HL-60 (cell line): ENCODE data around the gene CHD1.

Source experiments
- DNase-seq, 2 experiments: peaks; one replicate each; pipeline ENCODE4 v3.0.0-alpha.2; 2010 to 2020; ENCODE audit warnings: low read depth in 1 of 2, low spot score in 1 of 2
- H3K27ac ChIP-seq: fragments of 250-450 bp; sonication (Bioruptor Pico); replicated peaks from 2 replicates; pipeline ENCODE4 v1.5.1; 2020; ENCODE audit warnings: mild to moderate bottlenecking, moderate library complexity
- H3K27me3 ChIP-seq: fragments of 250-450 bp; sonication (Bioruptor Pico); 2 replicates; pipeline ENCODE4 v1.5.1; 2021; ENCODE audit warnings: mild to moderate bottlenecking, moderate library complexity; ENCODE audit not compliant: insufficient read depth, poor library complexity, severe bottlenecking
- H3K4me3 ChIP-seq: replicated peaks from 2 replicates; pipeline ENCODE4 v1.5.1; 2011; ENCODE audit warnings: mild to moderate bottlenecking, control low read depth, low read length; ENCODE audit not compliant: insufficient read depth
- GABPA ChIP-seq: IDR thresholded peaks from 2 replicates; pipeline ENCODE4 v1.6.1; 2012; ENCODE audit warnings: low read depth
- POLR2AphosphoS5 ChIP-seq: IDR thresholded peaks from 2 replicates; pipeline ENCODE4 v1.6.1; 2012; ENCODE audit warnings: low read depth
- SPI1 ChIP-seq: IDR thresholded peaks from 2 replicates; pipeline ENCODE4 v1.6.1; 2012; ENCODE audit warnings: low read depth, mild to moderate bottlenecking, borderline replicate concordance
- TF ChIP-seq, protein P1 (sequence below): IDR thresholded peaks from 2 replicates; pipeline ENCODE4 v1.6.1; 2012; ENCODE audit warnings: low read depth; ENCODE audit not compliant: insufficient replicate concordance
- TF ChIP-seq, protein P2 (sequence below): IDR thresholded peaks from one replicate; pipeline ENCODE4 v1.5.1; 2011; ENCODE audit warnings: low read length, control low read depth, inconsistent platforms; ENCODE audit not compliant: insufficient read depth

CHD1 gene

DNA sequence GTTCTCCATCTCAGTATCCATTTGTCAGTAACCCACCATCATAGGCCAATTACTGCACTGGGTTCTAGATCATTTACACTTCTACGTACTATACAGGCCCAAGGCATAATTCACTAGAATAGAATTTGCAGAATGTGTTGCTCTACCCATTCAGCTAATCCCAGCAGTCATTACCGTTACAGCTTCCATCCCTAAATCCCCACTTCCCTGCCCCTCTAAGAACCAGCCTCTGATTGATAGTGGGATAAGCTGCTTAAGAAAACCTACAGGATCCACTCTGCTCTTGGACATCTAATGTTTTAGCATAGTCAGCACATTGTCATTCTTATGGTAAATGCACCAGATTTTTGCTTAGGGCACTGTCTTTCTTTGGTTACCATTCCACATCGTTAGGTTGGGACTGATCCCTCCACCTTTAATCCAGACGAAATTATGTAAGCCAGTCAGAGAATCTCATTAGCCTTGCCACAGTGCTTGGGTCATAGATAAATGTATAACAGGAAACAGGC, 39.3 kb upstream of the CHD1 start:
- TF ChIP-seq GABPA (no peak), SPI1 (no peak), POLR2AphosphoS5 (no peak)
- TF ChIP-seq, protein P1, sequence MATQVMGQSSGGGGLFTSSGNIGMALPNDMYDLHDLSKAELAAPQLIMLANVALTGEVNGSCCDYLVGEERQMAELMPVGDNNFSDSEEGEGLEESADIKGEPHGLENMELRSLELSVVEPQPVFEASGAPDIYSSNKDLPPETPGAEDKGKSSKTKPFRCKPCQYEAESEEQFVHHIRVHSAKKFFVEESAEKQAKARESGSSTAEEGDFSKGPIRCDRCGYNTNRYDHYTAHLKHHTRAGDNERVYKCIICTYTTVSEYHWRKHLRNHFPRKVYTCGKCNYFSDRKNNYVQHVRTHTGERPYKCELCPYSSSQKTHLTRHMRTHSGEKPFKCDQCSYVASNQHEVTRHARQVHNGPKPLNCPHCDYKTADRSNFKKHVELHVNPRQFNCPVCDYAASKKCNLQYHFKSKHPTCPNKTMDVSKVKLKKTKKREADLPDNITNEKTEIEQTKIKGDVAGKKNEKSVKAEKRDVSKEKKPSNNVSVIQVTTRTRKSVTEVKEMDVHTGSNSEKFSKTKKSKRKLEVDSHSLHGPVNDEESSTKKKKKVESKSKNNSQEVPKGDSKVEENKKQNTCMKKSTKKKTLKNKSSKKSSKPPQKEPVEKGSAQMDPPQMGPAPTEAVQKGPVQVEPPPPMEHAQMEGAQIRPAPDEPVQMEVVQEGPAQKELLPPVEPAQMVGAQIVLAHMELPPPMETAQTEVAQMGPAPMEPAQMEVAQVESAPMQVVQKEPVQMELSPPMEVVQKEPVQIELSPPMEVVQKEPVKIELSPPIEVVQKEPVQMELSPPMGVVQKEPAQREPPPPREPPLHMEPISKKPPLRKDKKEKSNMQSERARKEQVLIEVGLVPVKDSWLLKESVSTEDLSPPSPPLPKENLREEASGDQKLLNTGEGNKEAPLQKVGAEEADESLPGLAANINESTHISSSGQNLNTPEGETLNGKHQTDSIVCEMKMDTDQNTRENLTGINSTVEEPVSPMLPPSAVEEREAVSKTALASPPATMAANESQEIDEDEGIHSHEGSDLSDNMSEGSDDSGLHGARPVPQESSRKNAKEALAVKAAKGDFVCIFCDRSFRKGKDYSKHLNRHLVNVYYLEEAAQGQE = no peak
- TF ChIP-seq, protein P2, sequence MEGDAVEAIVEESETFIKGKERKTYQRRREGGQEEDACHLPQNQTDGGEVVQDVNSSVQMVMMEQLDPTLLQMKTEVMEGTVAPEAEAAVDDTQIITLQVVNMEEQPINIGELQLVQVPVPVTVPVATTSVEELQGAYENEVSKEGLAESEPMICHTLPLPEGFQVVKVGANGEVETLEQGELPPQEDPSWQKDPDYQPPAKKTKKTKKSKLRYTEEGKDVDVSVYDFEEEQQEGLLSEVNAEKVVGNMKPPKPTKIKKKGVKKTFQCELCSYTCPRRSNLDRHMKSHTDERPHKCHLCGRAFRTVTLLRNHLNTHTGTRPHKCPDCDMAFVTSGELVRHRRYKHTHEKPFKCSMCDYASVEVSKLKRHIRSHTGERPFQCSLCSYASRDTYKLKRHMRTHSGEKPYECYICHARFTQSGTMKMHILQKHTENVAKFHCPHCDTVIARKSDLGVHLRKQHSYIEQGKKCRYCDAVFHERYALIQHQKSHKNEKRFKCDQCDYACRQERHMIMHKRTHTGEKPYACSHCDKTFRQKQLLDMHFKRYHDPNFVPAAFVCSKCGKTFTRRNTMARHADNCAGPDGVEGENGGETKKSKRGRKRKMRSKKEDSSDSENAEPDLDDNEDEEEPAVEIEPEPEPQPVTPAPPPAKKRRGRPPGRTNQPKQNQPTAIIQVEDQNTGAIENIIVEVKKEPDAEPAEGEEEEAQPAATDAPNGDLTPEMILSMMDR = no peak
- no peak overlapping the region for H3K4me3 ChIP-seq
- no peak overlapping the region for H3K27ac ChIP-seq
- DNase-seq = no peak
- no peaks in the 10 kb centered on the region for H3K27me3 ChIP-seq

DNA sequence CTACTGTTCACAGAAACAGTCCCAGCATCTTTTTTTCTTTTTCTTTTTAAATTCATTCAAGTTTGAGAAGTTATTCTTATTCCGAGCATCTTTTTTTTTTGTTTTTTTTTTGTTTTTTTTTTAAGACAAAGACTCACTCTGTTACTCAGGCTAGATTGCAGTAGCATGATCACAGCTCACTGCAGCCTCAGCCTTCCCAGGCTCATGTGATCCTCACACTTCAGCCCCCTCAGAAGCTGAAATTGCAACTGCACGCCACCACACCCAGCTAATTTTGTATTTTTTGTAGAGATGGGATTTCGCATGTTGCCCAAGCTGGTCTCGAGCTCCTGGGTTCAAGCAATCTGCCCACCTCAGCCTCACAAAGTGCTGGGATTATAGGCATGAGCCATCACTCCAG, 36.4 kb upstream of the CHD1 start:
- H3K27ac ChIP-seq = no peak overlapping the region
- DNase-seq = no peak
- H3K27me3 ChIP-seq = no peaks in the 10 kb centered on the region
- TF ChIP-seq, protein P1 = no peak
- TF ChIP-seq, protein P2 = no peak
- TF ChIP-seq POLR2AphosphoS5 (no peak), GABPA (no peak), SPI1 (no peak)
- no peak overlapping the region for H3K4me3 ChIP-seq

DNA sequence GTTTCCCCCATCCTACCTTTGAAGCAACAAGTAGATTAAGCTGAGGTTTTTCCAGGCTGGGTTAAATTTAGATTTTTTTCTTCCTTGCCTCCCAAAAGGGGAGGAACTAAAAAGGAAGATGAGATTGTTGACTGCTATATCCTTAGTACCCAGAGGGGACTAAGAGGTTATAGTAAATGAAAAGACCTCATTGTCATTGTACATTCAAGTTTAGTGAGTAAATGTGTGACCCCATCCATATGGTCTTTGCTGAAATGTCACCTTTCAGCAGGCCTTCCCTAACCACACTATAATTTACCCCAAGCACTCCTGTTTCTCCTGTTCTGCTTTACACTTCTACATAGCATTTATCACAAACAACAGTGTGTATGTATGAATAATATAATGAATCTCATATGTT, 35.8 kb upstream of the CHD1 start:
- Histone ChIP-seq H3K27ac (no peak overlapping the region), H3K27me3 (no peaks in the 10 kb centered on the region), H3K4me3 (no peak overlapping the region)
- TF ChIP-seq, protein P2 = no peak
- TF ChIP-seq, protein P1 = no peak
- no peak for TF ChIP-seq GABPA
- TF ChIP-seq SPI1 = no peak
- no peak for TF ChIP-seq POLR2AphosphoS5
- DNase-seq = no peak
